GM12865 (cell line): ENCODE measurements around the gene NEIL1.
"Not testable (repeated sequence)": the region's sequence is repeated elsewhere in the genome, so short reads cannot be mapped to it uniquely, and the experiment has no call there.

ENCODE experiments used
- DNase-seq: peaks from one replicate; pipeline ENCODE4 v3.0.0; 2010; ENCODE audit warnings: low read depth
- H3K4me3 ChIP-seq: 2 replicates; pipeline ENCODE4 v1.5.1; 2011; ENCODE audit warnings: mild to moderate bottlenecking, low read depth, low read length, control low read depth
- TF ChIP-seq, protein P1 (sequence below): IDR thresholded peaks from 2 replicates; pipeline ENCODE4 v1.5.1; 2011; ENCODE audit warnings: low read length, control low read depth, low read depth, inconsistent platforms; ENCODE audit not compliant: insufficient read depth; ENCODE audit errors: missing control alignments

NEIL1 gene

DNA sequence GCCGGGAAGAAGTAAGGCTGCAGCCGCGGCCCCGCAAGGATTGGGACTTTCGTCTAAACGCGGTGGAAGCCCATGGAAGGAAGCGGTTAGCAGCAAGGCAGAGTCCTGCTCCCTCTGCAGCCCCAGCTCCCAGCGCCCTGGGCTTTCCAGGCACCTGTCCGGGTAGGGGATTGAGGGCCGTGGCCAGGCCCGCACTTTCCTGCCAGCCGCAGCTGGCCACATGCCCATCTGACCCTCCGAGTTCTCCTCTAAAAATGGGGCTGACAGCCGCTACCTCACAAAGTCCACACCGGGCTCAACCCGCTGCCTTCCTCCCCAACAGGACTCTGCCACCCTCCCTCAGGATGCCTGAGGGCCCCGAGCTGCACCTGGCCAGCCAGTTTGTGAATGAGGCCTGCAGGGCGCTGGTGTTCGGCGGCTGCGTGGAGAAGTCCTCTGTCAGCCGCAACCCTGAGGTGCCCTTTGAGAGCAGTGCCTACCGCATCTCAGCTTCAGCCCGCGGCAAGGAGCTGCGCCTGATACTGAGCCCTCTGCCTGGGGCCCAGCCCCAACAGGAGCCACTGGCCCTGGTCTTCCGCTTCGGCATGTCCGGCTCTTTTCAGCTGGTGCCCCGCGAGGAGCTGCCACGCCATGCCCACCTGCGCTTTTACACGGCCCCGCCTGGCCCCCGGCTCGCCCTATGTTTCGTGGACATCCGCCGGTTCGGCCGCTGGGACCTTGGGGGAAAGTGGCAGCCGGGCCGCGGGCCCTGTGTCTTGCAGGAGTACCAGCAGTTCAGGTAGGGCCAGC is 1.9 kb downstream of the NEIL1 start:
- no peak for DNase-seq
- TF ChIP-seq, protein P1, sequence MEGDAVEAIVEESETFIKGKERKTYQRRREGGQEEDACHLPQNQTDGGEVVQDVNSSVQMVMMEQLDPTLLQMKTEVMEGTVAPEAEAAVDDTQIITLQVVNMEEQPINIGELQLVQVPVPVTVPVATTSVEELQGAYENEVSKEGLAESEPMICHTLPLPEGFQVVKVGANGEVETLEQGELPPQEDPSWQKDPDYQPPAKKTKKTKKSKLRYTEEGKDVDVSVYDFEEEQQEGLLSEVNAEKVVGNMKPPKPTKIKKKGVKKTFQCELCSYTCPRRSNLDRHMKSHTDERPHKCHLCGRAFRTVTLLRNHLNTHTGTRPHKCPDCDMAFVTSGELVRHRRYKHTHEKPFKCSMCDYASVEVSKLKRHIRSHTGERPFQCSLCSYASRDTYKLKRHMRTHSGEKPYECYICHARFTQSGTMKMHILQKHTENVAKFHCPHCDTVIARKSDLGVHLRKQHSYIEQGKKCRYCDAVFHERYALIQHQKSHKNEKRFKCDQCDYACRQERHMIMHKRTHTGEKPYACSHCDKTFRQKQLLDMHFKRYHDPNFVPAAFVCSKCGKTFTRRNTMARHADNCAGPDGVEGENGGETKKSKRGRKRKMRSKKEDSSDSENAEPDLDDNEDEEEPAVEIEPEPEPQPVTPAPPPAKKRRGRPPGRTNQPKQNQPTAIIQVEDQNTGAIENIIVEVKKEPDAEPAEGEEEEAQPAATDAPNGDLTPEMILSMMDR = no peak
- H3K4me3 ChIP-seq = no peak overlapping the region

DNA sequence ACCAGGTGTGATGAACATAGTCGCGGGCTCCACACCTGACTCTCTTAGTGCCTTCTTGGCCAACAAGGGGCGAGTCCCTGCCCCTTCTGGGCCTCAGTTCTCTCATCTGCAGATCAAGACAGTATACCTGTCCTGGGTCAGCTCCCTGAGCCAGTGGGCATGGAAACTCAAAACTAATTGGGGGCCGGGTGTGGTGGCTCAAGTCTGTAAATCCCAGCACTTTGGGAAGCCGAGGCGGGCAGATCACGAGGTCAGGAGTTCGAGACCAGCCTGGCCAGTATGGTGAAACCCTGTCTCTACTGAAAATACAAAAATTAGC is 2.5 kb downstream of the NEIL1 start:
- H3K4me3 ChIP-seq, DNase-seq: not testable (repeated sequence)

DNA sequence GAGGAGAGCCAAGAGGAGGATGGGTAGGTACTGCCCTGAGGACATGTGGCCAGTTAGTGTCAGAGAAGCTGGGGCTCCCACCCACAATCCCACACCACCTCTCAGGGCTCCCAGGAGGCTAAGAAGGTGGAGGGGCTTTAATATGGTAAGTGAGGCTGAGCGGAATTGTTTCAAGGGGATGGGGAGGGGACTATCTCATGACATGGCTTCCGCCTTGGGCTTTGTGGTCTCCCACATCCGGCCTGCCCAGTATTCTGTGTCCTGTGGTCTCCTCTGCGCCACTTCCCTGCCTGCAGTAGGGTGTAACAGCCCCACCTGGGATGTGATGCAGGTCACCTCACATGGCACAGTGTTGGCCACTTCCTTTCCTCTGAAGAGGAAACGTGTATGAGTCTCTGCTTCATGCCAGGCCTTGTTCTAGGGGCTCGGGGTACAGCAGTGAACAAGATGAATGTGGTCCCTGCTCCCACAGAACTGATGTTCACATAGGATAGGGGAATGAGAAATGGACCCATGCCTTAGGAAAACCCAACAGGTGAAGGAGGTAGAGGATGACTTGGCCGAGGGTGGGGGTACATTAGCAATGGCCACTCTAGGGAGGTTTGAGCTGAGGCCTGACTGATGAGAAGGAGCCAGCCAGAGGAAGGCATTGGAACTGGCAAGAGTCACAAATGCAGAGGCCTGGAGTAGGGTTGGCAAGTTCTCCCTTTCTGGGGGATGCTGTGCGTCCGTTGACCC is 3.2 kb downstream of the NEIL1 start:
- TF ChIP-seq, protein P1 = no peak
- no peak overlapping the region for H3K4me3 ChIP-seq
- peak; percentile 87 for DNase-seq

- TF ChIP-seq, protein P1 = no peak
- no peak overlapping the region for H3K4me3 ChIP-seq
- DNase-seq = no peak
Measured at GRCh38 chr15:75350601-75351361, 3.9 kb downstream of the NEIL1 start.

DNA sequence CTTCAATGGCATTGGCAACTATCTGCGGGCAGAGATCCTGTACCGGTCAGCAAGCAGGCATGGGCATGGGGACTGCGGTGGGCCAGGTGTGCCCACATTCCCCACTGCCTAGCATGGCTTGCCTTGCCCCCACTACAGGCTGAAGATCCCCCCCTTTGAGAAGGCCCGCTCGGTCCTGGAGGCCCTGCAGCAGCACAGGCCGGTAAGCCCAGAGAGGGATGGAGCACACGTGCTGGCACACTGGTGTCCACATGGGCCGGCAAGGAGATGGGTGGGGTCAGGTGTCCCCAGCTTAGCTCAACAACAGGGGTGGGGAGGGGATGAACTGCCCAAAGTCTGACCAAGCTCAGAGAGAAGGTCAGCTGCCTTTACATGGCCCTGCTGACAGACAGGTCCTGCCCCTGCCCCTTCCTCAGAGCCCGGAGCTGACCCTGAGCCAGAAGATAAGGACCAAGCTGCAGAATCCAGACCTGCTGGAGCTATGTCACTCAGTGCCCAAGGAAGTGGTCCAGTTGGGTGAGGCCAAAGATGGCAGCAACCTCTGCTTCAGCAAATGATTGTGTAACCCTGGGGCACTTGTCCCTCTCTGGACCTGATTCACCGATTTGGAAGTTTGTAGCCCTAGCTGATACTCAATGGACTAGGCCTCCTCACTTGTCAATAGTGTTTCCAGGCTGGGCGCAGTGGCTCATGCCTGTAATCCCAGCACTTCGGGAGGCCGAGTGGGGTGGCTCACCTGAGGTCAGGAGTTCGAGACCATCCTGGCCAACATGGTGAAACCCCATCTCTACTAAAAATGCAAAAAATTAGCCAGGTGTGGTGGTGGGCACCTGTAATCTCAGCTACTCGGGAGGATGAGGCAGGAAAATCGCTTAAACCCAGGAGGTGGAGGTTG is 5.6 kb downstream of the NEIL1 start:
- H3K4me3 ChIP-seq = no peak overlapping the region
- TF ChIP-seq, protein P1 = no peak
- DNase-seq = no peak

- no peak overlapping the region for H3K4me3 ChIP-seq
- TF ChIP-seq, protein P1 = no peak
- no peak for DNase-seq
Measured at GRCh38 chr15:75353604-75354003, 6.8 kb downstream of the NEIL1 start.
